Stimulated activated CD4-positive, alpha-beta T cell treated with anti-CD3 and anti-CD28 coated beads, TNF-alpha, amount 100 ng/mL, for 4 hours (primary cell): Measurements from ENCODE around the gene ITPK1.
"Not testable (repeated sequence)": the region's sequence is repeated elsewhere in the genome, so short reads cannot be mapped to it uniquely, and the experiment has no call there.

Source experiments
- DNase-seq, 3 experiments: peaks; one replicate each; pipeline ENCODE4 v3.0.0-alpha.2; 2020; ENCODE audit warnings: low read depth in 3 of 3

ITPK1 gene

DNA sequence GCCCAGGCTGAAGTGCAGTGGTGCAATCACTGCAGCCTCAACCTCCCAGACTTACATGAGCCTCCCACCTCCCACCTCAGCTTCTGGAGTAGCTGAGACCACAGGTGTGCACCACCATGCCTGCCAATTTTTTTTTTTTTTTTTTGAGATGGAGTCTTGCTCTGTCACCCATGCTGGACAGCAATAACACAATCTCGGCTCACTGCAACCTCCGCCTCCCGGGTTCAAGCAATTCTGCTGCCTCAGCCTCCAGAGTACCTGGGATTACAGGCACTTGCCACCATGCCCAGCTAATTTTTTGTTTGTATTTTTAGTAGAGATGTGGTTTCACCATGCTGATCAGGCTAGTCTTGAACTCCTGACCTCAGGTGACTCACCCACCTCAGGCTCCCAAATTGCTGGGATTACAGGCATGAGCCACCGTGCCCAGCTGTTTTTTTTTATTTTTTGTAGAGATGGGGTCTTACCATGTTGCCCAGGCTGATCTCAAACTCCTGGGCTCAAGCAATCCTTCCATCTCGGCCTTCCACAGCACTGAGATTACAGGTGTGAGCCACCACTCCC is 15.6 kb upstream of the ITPK1 start:
- not testable (repeated sequence) for DNase-seq

DNA sequence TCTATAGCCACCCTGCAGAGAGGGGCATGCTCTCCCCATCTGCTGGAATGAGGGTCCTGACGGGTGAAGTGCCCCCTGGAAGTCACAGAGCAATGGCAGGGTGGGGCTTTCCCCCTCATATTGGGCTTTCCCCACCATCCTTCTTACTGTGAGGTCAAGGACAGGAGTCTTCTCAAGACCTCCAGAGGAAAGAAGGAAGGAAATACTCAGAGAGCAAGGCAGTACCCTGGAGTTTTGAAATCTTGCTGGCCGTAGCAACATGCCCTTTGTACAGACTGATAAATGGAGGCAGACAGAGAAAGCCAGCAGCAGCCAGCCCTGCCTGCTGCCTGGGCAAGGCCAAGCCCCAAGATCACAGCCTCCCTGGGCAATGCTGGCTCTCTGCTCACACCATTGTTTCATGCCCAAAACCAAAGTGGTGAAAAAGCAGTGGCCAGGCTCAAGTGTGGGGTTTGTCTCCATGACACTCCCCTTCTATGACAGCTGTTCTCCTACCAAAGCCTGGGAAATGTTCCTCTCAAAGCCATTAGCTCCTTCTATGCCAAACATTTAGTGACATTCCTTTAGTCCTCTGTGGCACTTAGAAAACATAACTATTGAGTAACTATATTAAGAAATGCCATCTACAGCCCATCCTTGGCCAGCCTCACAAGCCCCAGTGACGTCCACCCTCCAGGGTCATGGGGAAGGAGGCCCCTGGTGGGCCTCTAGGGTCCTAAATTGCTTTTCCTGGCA is 13.2 kb upstream of the ITPK1 start:
- no peak for DNase-seq

DNA sequence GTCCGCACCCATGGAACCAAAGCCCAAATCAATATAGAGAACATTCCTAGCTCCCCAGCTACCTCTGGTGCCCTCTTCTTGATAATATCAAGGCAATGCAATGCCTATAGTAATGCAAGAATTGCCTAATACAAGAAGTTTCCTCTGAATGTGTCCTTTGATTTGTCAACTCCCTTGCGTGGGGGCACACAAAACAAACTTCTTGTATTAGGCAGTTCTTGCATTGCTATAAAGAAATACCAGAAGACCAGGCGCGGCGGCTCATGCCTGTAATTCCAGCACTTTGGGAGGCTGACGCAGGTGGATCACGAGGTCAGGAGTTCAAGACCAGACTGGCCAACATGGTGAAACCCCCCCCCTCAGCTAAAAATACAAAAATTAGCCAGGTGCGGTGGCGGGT is 10.4 kb upstream of the ITPK1 start:
- DNase-seq = no peak

DNA sequence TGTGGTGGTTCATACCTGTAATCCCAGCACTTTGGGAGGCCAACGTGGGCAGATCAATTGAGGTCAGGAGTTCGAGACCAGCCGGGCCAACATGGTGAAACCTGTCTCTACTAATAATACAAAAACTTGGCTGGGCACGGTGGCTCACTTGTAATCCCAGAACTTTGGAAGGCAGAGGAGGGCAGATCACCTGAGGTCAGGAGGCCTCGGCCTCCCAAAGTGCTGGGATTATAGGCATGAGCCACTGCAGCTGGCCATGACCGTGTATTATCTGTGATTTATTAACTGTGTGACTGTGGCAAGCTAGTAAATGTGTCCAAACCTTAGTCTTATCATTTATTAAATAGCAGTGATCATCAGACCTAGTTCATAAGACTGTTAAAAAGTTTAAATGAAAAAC is 7.1 kb upstream of the ITPK1 start:
- DNase-seq = no peak

DNA sequence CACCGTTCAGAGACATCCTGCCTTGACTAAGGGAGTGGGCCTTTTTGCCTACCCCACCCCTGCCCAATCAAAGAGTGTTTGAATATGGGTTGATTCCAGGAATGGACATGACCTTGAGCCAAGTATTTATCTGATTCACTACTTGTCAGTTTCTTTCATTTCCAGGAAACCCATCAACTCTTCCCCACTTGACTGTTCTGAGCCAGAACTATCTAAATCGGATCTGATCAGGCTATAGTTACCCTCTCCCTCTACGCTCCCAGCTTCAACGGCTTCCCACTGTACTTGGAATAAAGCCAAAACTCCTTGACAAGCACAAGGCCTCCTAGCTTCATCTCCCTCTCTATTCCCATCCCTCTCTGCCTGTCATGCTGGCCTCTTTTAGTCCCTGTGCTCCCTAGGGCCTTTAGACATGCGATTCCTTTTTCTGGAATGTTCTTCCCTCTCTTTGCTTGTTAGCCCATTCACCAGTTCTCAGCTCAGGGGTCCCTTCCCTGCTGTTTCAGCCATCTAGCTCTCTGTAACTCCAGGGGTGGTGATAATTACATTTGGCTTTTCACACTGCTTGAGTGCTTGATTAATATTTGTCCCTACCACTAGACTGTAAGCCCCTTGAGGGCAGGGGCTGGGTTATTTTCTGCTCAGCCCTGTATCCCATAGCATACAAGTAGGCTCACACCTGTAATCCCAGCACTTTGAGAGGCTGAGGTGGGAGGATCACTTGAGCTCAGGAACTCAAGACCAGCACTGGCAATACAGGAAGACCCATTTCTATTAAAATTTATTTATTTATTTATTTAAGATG is 5.5 kb upstream of the ITPK1 start:
- DNase-seq = no peak

DNA sequence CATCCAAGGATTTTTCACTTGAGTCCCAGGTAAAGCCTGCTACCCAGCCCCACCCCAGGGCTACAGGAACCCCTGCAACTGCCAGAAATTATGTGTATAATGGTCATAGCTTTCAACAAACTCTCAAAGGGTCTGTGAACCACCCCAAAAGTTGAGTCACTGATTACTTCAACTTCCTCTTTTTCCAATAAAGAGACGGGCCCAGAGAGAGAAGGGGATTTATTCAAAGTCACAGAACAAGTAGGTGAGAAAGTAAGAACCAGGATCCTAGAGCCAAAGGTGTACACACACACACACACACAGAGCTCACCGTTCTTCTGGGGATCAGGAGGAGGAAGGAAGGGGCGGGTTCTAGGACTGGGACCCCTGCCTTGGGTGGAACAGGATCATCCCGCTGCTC is 4.8 kb upstream of the ITPK1 start:
- no peak for DNase-seq

DNA sequence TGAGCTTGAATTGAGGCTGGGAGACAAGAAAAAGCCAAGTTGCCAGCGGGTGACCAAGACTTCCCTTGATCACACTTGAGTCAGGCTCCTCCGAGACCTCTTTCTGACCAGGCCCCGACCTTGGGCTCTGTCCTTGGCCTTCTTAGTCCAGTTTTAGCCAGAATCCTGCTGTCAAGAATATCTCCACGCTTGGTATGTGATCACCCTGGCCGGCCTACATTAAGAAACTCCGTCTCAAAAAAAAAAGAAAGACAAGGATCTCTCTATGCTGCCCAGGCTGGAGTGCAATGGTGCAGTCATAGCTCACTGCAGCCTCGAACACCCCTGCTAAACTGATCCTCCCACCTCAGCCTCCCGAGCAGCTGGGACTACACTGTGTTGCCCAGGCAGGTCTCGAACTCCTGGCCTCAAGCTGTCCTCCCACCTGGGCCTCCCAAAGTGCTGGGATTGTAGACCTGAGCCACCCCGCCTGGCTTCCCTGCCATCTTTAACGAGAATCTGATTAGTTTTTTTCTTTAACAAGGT is 1.0 kb upstream of the ITPK1 start:
- no peak for DNase-seq

DNA sequence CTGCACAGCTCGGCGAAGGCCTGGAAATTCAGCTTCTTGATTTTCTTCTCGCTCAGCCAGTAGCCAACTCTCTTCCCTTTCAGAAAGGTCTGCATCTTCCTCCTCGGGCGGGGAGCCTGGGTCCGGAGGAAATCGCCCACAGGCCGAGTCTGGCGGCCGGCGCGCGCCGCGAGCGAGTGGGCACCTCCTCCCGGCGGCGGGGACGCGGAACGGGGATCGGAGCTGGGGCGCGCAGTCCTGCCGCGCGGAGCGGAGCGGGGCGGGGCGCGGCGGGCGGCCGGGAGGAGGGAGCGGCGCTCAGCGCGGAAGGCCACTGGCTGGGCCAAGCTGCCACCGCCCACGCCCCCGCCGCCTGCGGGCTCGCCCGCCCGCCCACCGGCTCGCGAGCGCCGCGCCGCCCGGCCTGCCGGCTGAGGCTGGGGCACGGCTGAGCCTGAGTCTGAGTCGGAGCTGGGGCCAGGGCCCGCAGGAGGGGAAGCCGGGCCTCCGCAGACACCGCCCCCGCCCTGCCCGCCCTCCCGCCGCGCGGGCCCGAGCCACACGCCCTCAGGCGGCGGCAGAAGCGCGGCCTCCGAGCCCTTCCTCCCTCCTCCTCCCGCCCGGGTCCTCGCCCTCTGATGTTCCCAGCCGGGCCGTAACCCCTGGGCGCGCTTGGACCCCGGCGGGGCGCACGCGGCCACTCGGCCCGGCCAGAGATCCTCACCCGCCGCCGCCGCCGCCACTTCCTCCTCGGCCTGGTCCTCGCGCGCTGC is 480 bp downstream of the ITPK1 start:
- DNase-seq = peak; percentile 71 to 84 (median 75)

DNA sequence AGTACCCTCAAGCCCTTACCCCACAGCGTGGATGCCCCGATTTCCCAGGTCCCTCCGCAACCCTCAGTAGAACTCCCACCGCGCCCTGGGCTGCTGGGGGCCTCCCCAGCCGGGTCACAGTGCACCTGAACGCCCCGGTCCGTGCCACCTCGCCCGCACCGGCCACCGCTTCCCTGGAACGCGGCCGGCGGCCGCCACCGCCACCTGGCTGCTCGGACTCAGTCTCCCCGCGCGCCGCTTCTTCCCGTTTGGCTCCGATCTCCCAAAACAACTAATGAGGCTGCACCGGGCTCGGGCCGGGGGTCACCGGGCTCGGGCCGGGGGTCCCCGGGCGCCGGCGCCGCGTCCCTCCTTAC is 1.0 kb downstream of the ITPK1 start:
- DNase-seq = no peak

DNA sequence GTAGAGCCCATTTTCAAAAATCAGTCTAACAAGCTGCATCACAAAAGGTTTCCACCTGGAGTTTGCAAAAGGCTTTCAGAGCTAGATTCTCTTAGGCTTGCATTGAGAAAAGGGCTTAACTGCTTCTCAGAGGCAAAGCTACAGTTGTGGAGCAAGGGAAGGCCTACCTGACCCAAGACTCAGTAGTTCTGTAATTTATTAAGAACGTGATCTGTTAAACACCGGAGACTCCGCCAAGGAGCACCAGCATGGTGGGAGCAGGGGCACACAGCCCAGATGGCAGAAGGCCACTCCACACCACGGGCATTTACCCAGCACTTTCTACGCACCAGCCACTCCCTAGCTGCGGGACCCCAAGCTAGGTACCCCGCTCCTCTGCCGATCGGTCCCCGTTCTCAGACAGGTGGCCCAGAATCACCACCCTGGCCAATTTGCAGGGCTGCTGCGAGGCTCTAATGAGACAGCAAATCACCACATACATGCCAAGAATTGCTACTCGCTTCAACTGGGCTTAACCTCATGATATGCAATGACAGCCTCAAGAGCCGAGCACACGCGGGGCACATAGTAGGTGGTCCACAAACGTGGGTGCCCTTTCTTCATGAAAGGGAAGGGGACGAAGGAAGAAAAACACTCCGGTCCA is 1.5 kb downstream of the ITPK1 start:
- DNase-seq = no peak

DNA sequence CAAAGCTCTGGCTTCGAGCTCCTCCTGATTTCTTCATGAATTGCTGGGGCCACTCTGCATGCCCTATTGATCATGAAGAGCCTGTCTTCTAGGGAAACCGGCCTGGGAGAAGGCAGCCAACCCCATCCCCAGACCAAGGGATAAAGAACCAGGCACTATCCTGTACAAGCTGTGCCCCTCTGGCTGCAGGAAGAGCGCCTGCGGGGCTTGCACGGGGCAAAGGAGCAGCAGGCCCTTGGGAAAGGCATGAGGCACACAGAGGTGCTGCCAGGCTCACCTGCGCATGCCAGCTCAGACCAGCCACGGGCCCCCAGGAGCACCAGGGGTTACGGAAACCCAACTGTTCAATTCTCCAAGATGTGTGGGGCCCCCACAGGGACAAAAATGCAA is 2.1 kb downstream of the ITPK1 start:
- DNase-seq = no peak

DNA sequence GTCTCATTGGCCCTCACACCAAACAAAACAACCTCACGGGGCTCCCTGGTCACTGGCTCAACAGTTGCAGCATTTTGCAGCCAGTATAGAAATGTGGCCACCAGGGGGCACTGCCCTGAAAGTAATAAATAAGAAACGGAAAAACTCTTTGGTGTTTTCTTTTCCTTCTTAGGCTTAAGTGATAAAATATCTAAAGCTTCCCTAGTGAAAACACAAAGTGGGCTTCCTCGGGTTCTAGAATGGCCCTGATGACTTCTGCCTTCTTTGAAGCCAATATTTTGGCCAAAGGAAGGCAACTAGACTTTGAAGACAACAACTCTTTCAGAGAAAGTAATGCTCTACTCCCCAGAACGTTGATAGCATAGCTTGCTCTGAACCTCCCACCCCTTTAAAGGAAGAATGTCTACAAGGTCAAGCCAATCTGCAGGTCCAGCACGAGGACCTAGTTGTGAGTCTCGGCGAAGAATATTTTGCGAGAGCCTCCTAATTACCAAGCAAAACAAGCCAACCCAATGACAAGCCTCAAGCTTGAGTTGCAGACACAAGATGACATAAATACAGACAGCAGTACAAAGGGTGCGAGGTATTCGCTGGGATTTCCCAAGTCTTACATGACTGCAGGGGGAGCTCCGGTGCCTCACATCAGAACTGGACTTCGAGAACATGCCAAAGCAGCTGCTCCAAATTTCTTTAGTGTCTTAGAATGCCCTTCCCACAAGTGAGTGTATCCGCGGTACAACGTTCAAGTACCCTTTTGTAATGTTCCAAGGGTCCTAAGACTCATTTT is 2.6 kb downstream of the ITPK1 start:
- peak; percentile 48 to 63 (median 51) for DNase-seq

DNA sequence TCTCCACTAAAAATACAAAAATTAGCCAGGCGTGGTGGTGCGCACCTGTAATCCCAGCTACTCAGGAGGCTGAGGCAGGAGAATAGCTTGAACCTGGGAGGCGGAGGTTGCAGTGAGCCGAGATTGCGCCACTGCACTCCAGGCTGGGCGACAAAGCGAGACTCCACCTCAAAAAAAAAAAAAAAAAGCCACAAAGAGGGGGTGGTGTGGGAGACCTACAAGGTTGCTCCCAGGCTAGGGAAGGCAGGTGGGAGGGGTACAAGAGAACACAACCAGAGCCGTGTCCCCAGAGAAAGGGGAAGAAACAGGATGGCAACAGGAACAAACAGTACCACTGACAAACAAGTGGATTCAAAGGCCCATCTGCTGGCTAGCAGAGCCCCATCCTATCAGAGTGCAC is 4.2 kb downstream of the ITPK1 start:
- DNase-seq = not testable (repeated sequence)

DNA sequence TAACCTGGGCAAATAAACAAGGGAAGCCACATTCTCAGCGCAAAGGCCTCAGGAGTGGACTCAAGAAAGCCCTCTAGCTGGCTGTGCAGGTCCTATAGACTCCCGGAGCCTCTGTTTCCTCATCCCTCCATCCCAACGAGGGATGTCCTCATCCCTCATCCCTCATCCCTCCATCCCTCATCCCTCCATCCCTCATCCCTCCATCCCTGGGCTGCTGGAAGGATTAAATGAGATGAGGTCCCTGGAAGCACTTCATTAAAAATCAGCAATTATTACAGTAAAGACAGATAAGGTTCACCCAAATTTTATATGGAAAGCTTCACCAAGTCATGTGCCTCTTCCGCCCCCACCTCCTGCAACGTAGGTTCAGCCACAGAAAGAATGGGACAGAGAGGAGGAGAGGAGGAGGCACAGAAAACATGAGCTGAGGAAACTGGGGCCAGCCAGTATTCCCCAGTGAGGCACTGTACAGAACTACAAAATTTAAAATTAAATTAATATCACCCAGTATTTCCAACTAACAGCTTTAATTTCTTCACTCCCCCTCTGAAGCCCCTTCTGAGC is 4.8 kb downstream of the ITPK1 start:
- DNase-seq = no peak

DNA sequence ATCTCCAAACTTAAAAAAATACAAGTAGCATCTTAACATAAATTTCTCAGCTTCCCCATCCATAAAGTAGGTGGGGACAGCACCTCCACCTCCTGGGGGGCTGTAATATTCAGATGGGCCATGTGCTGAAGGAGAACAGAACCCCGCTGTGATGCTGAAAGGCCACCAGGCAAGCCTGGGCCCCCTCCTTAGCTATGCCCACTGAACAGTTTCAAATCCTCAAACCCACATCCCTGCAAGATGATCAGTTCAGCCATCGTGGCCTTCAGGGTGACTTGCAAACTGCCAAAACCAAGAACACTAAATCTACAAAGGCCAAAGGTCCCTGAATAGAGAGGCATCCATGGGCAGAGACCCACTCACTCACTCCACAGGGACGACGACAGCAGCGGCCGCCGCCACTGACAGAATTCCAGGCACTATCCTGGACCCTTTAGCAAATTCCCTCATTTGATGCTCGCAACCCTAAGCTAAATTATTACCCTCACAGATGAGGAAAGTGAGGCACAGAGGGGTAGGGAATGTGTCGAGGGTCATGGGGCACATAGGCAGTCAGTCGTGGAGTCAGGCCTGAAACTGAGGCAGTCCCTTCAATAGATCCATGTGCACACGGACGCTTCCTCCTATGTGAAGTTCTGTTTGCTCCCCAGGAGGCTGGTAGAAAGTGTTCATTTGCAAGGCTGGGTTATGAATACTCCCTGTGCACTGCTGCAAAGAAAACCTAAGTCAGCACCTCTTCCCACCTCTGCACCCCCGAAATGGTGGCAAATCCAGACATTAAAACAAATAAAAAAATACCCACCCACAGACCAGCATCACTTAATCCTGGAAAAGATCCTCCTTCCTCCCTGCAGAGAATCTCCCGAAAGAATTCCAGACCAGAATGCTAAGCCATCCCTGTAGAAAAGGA is 5.9 kb downstream of the ITPK1 start:
- DNase-seq = no peak

DNA sequence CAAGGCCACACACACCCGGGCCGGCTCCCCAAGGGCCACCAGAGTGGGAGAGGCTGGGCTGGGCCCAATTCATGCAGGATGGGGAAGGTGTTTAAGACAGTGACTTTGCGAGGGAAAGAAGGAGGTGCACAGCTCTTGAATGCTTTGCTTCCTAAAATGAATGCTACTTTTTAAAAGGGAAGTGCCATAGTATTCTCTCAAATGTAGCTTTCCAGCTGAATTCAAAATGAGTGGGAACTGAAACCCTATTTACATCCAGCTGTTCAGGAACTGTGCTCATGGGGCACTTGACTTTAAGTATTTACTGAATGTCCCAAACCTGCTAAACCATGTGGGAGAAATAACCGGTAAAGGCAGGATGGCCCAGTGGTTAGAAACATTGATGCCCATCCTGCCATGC is 7.6 kb downstream of the ITPK1 start:
- DNase-seq = no peak

DNA sequence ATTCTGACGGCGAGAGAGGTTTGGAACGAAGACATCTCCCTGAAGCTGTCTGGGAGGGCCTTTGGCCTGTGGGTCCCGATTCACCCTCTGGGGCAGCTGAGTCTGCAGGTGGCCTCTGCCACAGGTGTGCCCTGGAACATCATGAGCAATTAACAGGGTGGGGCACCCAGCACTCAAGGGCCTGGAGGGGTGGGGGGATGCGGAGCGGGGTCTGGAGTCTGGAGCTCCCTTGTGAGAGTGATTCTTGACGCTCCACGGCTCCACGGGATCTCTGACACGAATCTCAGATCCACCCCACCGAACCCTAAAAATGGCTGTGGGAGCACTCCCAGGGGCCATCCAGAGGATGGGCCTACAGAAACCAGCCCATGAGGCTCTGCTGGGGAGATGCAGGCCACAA is 8.3 kb downstream of the ITPK1 start:
- no peak for DNase-seq

DNA sequence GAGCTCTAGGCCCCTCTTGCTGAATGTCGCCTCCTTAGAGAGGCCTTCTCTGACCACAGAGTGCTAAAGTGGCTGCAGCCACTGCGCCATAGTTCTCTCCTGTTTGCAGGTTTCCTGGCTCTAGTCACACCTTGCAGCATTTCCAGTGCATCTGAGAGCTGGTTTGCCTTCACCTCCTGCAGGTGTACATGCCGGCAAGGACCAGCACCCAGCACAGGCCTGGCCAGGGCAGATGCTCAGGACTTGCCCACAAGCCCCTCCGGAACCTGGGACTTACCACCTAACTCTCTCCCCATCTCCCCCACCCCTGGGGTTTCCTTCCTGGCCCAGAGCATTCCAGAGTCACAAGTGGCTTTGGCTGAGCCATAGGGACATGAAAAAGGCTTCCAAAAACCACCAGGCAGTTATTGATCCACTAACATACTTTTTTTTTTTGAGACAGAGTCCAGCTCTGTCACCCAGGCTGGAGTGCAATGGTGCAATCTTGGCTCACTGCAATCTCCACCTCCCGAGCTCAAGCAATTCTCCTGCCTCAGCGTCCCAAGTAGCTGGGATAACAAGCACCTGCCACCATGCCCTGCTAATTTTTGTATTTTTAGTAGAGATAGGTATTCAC is 9.1 kb downstream of the ITPK1 start:
- DNase-seq = no peak

DNA sequence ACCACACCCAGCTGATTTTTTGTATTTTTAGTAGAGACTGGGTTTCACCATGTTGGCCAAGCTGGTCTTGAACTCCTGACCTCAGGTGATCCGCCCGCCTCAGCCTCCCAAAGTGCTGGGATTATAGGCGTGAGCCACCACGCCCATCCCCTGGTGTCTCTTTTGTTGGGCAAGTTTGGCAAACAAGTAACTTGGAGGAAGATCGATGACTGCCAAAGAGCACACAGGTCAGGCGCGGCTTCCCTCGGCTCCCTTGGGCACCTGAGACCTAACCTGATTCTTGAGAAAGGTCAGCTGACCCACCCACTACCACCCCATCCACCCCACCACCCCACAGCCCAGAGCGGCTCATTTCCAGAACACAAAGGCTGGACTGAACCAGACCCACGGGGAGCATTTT is 9.9 kb downstream of the ITPK1 start:
- DNase-seq = not testable (repeated sequence)
